Measurements from ENCODE around the gene BTF3L4. TPM values are rescaled to one million over a fixed set of nuclear protein-coding genes. Genes with fewer than 3 reads are reported as not detected.

BTF3L4 gene
- total RNA-seq, 2 donors from 2014 or later: 20.2 to 29.8 TPM

DNA sequence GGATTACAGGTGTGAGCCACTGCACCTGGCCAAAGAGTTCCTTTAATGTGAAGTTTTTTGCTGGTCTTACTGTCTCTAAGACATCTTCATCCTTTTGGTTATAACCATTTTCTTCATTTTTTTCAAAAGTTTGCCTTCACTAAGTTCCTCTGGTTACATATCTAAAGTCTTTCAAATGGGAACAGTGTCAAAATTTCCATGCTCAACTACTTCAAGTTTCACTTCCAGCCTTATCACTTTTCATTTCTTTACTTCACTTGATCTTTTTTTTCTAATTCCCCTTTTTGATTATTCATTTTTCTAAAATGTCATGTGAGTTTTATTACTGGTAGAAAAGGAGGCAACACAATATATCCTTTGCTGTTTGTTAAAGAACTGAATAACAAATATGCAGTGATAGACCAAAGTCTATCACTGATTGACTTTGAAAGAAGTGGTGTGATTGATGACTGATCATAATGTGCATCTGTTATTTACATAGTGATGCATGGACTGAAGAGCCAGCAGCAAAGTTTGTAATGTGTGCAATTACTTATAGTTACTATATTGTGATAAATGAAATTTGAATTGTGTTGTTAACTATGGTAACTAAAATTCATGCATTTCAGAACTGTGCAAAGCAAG lies 69.8 kb downstream of the BTF3L4 start:
- H3K27me3 Mint-ChIP-seq: peaks cover 8% of the 10 kb centered on the region
- no peaks in the 10 kb centered on the region for H3K9me3 Mint-ChIP-seq
- ATAC-seq (replicated peaks): no peak
- no peaks in the 10 kb centered on the region for H3K4me1 Mint-ChIP-seq
- no peak overlapping the region for H3K4me3 Mint-ChIP-seq
- H3K36me3 Mint-ChIP-seq (ENCODE audit: low read depth): no peaks in the 10 kb centered on the region
- H3K27ac Mint-ChIP-seq: no peak overlapping the region

DNA sequence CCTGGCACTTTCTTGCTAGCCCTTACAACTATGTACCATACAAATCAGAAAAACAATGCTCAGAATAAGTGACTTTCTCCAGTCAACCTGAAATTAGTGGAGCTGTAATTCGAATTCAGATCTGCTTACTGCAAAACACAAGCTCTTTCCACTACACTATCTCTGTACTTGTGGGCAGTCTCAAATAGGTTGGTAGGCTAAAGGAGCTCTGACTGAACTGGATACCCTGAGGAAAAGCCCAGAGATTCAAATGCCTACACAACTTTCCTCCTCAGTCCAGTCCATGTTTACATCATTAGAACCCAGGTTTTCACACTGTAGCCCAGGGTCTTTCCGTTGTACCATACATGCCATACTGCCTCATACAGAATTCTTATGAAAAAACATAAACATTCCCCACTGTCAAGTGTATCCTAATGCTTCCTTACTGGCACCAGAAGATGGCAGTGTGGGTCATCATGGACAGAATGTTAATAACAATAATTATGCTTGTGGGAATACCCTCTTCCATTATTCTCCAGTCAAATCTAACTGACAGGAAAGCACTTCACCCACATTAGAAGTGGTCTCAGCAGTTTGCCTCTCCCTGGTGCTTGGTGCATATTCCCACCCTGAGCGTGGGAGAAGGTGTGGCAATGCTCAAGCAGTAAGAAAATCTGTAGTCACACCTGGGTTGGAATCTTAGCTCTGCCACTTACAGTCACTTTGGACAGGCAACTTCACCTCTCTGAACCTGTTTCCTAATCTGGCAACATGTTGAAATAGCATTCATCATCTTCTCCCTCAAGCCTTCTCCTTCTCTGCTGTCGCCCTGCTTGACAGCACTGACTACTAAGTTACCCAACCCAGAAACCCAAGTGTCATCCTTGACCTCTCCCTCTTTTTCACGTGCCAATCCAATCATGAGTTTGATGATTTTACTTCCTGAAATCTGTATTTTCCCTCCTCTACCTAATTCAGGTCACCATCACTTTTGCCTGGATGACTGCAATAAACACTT lies 71.4 kb downstream of the BTF3L4 start:
- ATAC-seq (replicated peaks): peak; percentile 53
- Mint-ChIP-seq H3K36me3 (ENCODE audit: low read depth) (no peaks in the 10 kb centered on the region), H3K27ac (no peak overlapping the region), H3K4me3 (no peak overlapping the region), H3K27me3 (peaks cover 8% of the 10 kb centered on the region), H3K4me1 (no peaks in the 10 kb centered on the region), H3K9me3 (no peaks in the 10 kb centered on the region)

DNA sequence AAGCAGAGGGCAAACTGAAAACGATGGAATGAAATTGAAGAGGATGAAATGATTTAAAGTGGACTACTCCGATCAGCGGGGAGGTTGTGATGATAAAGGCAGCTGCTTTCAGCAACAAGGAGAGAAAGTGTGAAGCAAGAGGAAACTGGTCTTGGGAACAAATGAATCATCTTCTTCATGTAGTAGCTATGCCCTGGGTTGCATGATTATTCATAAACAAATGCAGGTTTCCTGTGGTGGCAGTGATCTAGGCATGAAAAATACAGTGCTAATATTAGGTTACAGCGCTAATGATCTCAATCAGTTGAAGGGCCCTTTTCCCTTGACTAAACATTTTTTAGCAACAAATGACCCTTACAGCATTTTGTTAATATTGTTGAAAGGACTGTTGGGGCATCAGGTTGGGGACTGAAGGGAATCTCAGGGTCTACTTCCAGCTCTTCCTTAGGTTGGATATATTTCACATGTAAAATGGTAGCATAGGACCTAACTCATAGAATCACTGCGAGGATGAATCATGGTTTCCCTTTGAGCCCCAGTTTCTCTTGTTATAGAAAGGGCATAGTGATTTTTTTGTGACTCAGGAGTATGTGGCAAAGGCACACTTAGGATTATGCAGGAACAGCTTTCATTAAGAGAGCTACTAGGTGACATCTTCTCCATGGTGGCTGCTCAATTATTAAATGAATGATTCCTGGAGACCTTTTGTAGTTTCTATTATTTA lies 83.9 kb downstream of the BTF3L4 start:
- no peaks in the 10 kb centered on the region for H3K36me3 Mint-ChIP-seq (ENCODE audit: low read depth)
- no peaks in the 10 kb centered on the region for H3K9me3 Mint-ChIP-seq
- peak overlapping the region; percentile 83 for H3K27ac Mint-ChIP-seq
- H3K4me3 Mint-ChIP-seq: peak overlapping the region; percentile 64
- peak; percentile 79 for ATAC-seq (replicated peaks)
- H3K27me3 Mint-ChIP-seq: no peaks in the 10 kb centered on the region
- H3K4me1 Mint-ChIP-seq: peaks cover 21% of the 10 kb centered on the region

Other genes with a start within 250 kb of the BTF3L4 start
- 100 to 1,000 TPM; 135 to 174 TPM for gene NRDC, start 177.6 kb upstream of the BTF3L4 start, total RNA-seq
- under 1 TPM; 0.26 TPM for gene RAB3B, start 65.6 kb upstream of the BTF3L4 start, total RNA-seq
- gene KTI12, start 22.5 kb upstream of the BTF3L4 start, total RNA-seq: 10 to 100 TPM in 1 of 2 donors, 1 to 10 TPM in 1; 9.3 to 16.2 TPM
- 10 to 100 TPM; 40.9 to 47.1 TPM for gene TXNDC12, start 1.1 kb upstream of the BTF3L4 start, total RNA-seq
- gene ZFYVE9, start 85.8 kb downstream of the BTF3L4 start, total RNA-seq: 1 to 10 TPM in 1 of 2 donors, under 1 TPM in 1; 0.99 to 1.8 TPM